DMS79 (cell line): ENCODE measurements around the gene BCL6.
A peak's percentile ranks its signal among the peaks of the same experiment; 100 is the strongest.

ENCODE experiments used
- DNase-seq: peaks from one replicate; lab custom pipeline; 2025; lab: John Stamatoyannopoulos, UW

The BCL6 gene

DNA sequence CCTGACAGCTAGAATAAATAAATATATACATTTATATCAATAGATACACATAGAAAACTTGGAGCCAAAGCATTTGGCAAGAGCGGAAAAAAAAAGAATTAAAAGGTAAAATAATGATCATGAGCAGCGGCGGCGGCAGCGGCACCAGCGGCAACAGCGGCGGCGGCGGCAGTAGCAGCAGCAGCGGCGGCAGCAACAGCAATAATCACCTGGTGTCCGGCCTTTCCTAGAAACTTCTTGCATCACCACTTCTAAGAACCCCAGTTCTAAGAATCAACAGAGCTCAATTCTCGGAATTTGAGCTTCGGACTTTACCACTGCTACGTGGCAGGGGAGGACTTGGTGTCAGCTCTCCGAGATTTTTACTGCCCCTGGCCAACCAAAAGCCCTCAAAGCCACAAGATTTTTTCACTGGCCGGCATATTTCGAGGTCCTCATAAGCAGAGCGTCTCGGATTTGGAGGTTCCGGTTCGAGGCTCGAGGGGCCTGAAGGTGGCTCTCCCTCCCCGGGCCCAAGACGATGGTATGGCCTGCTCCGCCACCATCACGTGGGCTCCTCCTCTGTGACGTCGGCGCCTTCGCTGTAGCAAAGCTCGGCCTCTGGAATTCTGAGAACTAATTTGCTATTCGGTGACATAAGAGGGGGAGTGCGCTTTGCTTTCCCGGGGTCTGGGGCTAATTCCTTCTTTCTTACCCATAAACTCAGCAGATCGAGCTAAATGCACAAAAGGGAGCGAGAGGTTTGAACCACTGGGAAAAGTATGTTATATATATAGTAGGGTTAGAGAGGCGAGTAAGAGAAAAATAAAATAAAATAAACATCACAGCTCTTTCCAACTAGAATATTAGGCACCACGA, at the start of gene BCL6:
Gene BCL6, minus strand, starts transcription at position 268 of the 858 bp plus-strand sequence. CDS start 11,775 bp downstream, outside the sequence.
- peak; percentile 96 for DNase-seq

DNA sequence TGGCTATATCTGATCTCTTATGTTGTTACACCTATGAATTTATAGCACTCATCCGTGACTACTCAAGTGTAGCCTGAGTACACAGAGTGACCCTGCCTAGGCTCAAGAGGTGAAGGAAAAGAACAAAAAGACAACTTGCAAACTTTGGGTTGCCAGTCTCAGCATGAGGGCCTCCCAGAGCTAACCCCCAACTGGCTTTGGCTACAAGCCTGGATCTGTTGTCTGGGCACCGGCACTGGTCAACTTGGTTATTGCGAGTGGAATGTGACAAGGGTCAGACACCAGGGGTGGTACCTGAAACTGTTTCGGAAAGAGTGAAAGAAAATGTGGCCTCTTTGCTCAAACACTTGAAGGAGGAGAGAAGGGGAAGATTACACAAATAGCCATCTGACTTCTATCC, 49.5 kb upstream of the BCL6 start:
- DNase-seq, result no peak

DNA sequence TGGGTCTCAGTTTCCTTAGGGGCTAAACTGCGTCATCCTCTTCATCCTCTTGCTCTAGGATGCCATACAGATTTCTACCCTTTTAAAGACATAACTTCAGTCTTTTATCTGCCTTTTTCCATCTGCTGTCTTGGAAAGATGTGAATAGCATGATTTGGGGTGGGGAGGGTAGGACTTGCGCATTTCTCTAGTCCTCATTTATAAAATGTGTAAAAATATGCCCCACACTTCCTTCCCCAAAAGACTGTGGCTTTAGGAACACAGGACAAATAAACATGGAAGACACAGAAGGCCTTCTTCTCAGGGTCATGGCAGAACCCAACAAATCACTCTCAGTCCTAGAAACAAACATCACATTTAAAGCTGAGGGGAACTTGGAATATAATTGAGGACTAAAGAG, 48.4 kb upstream of the BCL6 start:
- no peak for DNase-seq

DNA sequence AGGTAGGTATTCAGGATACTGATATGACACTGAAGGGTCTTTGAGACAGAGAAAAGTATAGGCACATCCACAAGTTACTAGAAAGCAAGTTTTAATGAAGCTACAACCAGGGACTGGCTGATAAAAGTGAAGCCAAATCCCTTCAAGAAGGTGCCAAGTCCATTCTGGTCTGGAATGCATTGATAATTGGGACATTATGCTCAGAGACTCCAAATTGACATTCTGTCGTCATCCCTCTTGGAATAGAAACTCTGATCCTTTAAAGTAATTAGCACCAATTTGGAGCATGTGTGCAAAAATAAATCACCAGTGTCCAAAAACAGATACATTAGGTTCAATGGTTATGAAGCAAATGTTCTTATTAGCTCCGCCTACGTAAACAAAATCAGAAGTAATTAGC, 47.3 kb upstream of the BCL6 start:
- DNase-seq, result no peak

DNA sequence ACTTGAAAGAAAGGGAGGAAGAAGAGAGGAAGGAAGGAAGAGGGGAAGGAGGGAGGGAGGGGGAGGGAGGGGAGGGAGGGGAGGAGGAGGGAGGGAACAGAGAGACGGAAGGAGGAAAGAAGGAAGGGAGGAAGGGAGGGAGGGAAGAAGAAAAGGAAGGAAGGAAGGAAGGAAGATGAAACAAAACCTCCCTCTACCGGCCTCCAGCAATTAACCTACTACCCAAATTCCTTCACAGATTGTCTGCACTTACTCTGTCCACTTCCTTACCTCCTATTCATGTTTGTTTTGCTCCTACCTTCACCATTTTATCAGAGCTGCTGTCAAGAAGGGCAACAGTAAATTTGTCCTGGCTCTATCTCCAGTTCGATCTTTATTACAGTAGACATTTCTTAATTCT, 44.6 kb upstream of the BCL6 start:
- DNase-seq, result no peak

DNA sequence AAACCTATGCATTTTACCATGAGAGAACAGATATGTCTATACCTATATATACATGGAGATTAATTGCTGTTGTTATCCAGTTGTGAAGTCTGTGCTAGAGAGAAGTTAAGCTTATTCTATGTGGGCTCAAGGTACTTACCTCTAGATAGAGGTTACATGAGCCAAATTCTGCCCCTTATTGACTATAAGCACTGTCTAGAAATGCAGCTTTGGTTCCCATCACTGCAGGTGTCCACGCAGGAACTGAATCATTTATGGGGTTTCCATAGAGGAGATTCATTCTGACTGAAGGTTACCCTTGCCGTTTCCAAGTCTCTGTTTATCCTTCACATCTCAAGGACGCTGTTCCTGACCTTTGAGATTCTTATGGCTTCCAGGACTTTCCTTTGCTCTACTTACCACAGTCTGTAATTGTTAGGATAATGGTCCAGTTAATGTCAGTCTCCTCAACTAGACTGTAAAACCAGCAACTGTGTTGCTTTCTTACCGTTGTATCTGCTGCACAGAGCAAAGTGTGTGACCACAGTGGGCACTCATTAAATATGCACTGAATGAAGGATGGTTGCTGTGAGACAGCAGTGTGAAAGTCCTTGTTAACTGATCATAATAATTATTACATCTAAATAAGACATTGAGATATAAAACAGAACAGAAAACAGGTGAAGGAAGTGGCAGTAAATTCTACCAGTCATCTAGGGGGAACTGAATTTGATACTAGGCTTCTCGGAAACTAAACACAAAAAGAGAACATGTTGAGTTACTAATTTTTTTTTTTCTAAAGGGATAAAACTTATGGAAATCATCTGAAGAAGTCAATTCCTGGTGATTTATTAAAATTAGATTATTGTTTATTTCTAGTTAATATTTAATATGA, 44.0 kb upstream of the BCL6 start:
- no peak for DNase-seq

DNA sequence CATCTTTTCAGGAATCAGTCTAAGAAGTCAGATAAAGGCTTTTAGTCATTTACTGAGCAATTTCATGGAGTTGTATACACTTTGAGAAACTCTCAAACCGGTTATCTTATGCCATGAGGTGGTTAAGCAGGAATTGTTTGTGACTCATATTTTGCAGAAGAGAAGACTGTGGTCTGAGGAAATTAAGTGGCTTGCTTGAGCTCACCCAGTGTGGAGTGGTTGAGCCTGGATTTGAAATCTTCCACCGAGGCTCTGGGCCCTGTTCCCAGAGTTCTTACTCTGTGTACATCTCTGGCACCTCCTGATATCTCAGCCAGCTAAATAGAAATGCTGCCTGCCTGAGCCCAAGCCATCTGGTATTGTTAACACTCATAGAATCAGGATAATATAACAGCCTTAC, 37.8 kb upstream of the BCL6 start:
- no peak for DNase-seq

DNA sequence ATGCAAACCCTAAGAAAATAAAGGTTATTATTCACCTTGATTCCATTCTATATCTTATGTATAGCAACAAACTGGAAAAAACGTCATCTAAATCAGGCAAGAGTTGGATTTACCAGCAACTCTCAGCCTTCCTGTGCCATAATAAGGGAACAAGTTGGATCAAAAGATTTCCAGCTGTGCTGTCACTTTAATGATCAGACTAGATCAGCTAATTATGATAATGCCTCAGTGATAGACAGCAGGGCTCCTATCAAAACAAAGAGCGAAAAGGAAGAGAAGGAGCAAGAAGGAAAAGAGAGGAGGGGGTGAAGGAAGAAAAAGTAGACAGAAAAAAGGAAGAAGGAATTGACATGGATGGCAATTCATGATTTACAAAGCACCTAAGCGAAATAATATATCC, 36.7 kb upstream of the BCL6 start:
- DNase-seq, result no peak

DNA sequence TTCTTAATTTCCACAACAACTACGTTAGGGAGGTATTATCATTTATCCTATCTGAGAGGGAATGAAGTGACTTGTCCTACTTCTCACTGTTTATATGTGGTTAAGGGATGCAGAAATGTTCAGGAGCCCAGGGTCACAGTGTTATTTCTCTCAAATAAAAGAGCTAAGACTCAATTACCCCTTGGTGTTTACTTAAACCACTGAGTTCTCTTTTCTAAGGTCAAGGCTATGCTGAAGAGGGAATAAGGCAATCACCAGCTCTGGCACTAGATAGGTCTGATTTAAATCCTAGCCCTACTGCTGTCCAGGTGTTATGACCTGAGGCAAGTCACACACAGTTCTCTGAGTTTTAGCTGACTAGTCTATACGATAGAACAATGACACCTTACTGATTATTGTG, 35.7 kb upstream of the BCL6 start:
- DNase-seq, result no peak

DNA sequence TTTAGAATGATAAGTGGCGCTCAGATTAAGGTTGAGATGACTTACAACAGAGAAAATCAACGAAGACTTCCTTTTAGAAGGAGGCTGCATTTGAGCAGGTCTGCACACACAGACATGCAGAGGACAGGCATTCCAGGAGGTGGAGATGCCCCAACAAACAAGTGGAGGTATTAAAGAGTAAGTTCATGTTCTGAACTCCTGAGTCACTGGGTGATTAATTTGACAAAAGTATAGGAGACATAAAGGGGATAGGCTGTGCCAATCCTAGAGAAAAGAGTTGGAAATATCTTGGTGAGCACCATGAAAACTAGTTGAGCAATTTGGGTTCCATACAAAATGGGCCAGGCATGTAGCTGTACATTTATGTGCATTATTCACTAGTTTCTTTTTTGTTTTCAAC, 33.5 kb upstream of the BCL6 start:
- DNase-seq, result no peak

DNA sequence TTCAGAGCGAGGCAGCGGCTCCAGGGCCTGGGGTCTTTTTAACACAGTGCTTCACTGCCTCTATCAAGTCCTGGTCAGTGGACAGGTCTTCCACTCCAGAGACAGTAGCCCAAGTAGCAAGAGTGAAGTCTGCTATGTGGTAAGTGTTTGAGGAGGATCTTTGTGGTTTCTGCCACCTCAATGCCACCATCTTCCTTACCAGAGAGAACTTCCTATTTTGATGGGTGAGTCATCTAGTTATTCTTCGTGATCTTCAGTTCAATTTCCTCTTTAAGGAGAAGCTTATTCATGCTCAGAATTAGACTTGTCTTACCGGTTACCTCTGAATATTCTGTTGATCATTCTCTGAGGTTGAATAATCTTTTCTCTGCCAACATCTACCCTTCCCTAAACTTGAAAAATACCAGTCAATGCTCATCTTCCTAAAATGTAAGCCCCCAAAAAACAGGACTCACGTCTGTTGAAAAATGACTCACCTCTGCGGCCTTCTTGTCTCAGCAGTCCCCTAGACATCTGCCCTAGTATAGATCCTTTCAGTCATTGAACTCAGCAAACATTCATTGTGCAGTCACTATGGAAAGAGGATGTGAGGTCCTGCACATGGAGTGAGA, 32.2 kb upstream of the BCL6 start:
- no peak for DNase-seq

DNA sequence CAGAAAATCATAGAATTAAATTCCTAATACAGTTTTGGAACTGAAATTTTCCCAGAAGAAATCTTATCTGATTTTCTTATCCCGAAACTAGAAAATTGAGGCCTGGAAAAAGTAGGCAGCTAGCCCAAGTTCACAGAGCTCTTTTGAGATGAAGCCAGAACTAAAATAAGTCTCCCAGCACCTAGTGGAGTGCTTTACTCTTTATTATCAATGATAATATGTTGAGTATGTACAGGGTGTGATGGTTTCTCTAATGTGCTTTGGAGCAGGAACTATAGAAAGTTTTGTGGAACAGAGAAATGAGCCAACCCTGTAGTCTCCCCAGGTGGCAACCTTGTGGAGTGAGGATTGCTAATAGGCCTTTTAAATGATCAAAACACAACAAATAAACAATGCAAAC, 30.3 kb upstream of the BCL6 start:
- DNase-seq, result no peak

DNA sequence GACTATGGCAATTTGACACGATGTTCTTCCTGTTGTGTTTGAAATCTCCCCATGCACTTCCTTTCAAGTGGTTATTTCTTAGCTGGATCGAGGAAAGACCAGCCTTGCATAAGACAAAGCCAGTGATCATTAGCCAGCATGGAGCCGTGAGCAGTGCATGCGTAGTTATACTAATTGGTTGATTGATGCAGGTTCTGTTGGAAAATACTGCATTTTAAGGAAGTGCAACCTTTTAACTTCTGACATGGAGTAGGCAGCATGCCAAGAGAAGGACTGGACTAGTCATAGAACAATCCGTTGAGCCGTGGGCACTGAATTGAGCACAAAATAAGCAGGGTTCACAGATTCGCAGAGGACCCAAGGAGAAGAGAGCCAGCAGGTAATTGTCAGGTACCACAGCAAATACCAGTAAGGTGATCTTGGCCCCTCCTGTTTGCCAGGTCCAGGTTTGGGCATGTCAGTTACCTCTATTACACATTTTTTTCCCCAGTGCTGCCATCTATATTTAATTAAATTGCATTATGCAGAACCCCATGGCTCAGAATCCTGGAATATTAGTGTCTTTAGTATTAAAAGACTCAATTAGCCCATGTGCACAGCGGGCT, 29.0 kb upstream of the BCL6 start:
- DNase-seq, result no peak

DNA sequence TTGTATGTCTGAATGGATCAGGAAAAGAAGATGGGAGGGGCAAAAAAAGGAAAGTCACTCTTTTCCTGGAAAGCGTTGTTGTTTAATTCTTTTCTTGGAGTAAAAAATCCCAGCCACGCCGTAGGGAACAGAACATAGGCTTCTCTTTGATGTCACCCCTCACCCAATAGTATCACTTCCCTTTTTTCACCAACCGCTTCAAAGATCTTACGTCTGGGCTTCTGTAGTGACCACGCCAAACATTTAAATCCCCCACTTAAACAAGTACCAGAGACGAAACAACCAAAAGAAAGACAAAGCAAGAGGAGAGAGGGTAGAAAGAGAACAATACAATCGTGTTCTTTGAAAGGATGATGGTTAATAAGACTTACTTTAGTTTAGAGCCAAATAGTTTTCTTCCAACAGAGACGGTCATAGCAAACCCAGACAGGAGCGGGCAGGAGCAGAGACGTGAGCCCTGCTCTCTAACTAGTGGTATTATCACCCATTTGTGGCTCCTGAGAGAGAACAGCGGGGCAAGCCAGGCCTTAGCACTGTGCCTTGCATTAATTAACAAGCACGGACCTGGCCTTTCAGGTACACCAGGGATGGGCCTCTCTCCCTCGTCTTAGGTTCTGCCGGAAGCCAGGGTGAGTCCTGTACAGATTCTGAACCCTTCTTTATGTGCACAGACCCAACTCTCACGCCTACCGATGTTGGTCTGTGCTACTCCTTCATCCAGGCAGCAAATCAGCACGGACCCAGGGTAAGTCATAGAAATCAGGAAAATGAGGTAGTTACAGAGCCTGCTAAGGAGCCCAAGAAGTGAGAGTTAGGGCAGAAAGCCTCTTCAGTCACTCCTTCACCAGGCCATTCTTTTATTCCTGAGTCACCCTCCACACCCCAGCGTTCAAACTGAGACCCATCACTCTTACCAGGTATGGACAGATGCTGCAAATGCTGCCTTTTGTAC, 28.2 kb upstream of the BCL6 start:
- DNase-seq, result no peak

DNA sequence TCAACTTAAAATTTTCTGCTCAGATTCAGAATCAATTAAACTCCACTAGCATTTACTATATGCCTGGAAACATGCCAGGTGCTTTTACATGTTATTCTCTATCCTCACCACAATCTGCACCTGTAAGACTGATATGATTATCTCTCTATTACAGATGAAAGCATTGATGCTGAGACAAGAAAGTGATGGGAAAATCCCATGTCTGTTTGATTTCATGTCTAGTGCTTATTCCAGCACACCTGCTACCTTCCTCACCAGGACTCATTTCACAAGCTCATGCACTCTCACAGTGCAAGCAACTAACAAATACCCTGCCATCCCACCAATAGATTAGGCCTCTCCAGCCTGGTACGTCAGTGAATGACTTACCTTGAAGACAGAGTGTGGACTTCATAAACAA, 25.0 kb upstream of the BCL6 start:
- DNase-seq, result peak; percentile 28

DNA sequence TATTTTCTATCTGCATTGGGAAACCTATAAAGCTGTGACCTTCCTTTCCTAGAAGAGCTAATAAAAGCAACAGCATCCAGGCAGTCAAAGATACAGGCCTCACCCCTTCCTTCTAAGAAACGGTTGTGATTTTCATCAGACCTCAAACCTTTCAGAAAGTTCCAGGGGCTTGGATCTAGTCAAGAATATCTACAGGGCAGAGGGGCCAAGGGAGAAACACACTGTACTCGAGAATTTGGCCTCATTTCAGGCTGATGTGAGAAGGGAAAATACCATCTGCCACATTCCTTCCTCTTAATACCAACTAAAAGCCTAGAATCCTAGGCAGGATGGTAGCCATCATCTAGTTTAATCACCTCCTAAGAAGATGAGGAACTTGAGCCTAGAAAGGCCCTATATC, 24.5 kb upstream of the BCL6 start:
- no peak for DNase-seq

DNA sequence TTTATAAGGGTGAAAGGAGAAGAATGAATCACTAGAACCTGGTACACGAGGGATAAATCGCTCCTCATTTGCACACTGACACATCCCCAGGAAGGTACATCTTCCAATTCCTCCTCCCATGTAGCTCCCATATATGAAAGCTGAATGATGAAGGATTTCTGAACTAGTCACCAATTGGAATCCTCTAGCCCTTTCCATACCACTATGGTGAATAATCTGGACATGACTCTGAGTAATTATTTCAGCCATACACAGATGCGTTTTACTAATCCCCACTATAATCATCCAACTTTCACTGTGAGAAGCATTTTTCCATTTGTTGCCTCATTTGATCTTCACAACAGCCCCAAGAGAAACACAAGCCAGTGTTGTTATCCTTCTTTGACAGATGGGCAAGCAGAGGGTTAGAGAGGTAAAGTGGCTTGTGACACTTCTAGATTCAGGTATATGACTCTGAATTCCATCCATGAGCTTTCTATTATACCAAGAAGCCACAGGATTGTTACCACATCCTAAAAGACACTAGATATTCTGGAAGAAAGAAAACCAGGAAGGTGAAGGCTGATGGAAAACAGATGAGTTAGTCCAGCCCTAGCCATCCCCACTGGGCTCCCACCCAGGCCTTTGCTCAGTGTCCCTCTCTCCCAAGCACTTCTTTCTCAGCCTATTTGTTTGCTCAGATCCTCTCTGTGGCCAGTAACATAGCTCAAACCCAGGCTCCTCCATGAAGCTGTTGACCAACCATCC, 22.2 kb upstream of the BCL6 start:
- DNase-seq, result no peak

DNA sequence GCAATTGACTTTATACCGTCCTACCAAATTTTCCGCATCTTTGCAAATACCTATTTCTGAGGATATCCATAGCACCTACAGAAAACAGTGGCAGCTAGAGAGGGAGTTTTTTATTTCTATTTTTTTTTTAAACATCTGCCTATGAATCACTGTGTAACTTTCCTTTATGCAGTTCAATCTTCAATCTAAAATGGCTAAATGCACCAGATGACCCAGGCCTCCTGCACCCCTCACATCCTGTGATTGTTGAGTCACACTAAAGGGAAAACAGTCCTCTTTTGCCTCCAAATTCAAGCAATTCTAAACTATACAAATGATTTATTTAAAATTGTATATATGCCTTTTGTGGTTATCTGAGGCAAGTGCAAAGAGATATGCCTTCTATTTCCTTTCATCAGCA, 20.1 kb upstream of the BCL6 start:
- no peak for DNase-seq

DNA sequence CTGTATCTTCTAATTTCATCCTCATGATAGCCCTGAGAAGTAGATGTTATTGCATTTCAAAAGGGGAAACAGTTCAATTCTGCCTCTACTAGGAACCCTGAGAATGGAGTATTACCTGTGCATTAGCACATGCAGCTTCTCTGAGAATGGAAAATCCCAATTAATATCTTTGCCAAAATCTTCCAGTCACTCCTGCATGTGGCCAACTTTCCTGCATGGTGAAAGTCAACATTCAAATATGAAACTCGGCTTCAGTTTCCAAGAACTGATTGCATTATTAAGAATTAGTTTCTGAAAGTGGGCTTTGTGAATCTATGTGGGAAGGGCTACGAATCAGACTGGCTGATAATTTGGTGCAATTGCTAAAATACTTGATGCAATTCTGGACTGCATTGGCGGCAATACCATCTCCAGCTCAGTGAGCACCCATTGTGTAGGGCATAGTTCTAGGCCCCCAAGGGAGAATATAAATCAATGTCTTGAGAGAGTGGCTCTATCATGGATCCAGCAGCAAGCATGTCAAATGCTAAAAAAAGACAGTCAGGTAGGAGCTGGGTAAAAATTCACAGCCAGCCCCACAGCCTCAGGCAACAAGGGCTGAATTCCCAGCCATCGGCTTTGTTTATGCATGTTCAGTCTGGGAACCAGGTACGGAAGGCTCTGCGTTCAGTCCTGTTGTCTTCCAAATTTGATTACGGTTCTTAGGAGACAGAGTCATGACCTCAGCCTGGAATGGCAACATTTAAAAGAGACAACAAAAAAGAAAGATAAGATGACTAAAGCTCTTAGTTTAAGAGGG, 18.8 kb upstream of the BCL6 start:
- DNase-seq, result no peak

DNA sequence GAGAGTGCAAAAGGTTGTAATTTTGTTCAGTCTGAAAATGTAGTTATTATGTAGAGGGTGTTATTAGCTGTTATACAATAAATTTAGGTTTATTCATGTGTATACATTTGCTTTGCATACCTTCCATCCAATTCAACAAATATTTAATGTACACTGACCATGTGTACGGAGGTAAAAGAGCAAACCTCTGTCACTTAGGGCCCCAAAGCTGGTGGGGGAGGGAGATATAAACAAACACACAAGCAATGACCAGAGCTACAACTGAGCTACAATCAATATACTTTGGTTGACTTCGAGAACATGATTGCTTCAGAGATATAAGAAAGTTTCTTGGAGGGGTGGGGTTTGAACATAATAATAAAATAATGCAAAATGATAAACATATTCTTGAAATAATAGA, 17.5 kb upstream of the BCL6 start:
- DNase-seq, result no peak
